Measurements from ENCODE around the gene HECTD2.
"Not testable (repeated sequence)": the region's sequence is repeated elsewhere in the genome, so short reads cannot be mapped to it uniquely, and the experiment has no call there.

The HECTD2 gene

DNA sequence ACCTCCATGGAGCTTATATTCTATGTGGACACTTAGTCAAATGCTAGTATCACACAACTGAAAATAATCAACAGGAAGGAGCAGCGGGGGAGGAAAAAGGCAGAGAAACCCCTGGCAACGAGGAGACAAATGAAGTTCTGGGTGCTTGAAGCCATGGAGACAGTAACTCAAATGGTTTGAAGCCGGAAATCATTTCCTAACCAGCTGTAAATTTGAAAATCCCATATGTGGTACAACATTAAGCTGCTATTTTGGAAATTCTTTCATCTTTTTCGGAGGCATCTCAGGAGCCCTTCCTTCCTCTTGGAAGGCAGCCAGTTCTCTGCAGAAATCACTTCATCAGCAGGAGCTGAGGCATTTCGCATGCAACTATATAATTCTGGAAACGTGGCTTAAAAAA, 131.3 kb downstream of the HECTD2 start:
- no peak for DNase-seq

GRCh38 chr10:91545384-91545783, 135.2 kb downstream of the HECTD2 start:
- no peak for DNase-seq

- no peak for DNase-seq
Observed at GRCh38 chr10:91545838-91546237, 135.7 kb downstream of the HECTD2 start.

GRCh38 chr10:91549262-91549661, 139.1 kb downstream of the HECTD2 start:
- DNase-seq: no peak

DNA sequence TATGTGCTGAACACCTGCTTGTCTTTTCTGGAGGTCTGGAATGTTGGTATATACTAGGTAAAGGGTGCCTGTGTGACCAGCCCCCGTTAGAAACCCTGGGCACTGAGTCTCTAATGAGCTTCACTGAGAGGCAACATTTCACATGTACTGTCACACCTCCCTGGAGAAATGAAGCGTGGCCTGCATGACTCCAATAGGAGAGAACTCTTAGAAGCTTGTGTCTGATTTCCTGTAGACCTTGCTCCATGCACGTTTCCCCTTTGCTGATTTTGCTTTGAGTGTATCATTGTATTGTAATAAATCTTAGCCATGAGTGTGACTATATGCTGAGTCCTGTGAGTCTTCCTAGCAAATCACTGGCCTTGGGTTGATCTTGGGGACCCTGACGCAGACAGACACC, 139.9 kb downstream of the HECTD2 start:
- no peak for DNase-seq

GRCh38 chr10:91551856-91552255, 141.7 kb downstream of the HECTD2 start:
- peak; percentile 8 for DNase-seq

- DNase-seq: no peak
Observed at GRCh38 chr10:91552274-91553095, 142.3 kb downstream of the HECTD2 start.

GRCh38 chr10:91555455-91555854, 145.3 kb downstream of the HECTD2 start:
- no peak for DNase-seq

DNA sequence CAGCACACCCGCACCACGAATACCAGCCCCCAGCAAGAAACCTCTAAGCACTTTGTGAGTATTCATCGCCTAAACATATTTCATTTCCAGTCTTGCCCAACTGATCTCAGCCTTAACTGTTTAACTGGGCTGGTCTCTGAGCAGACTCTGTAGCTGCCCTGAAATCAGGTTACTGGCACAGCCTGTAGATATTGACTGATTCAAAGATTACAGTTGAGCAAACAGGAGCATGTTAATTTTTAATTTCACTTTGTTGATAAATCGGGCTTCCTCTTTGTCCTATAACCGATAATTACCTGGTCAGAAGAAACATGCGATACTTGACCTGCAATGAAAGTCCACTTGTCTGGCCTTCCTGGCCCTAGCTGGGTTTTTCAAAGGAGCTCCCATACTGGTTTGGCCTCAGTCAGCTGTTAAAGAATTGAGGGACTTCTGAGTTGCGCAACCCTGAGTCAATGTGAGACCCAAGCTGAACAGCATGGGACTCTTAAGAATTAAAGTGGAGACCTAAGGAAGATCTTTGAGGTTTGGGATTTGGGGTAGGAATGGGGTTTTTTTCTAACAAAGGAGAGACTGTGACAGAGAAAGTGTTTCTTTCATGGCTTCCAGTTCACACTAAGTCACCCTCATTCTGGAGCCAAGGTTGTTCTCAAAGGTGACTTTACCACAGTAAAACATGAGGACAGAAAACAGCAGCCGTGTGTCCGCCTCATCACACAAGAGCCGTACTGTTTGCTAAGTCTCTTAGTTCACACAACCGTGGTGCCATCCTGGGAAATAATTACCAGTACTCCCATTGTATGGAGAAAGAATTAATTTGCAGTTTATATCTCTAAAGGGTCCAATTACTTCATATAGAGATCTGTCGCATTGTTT, 146.8 kb downstream of the HECTD2 start:
- DNase-seq: no peak

DNA sequence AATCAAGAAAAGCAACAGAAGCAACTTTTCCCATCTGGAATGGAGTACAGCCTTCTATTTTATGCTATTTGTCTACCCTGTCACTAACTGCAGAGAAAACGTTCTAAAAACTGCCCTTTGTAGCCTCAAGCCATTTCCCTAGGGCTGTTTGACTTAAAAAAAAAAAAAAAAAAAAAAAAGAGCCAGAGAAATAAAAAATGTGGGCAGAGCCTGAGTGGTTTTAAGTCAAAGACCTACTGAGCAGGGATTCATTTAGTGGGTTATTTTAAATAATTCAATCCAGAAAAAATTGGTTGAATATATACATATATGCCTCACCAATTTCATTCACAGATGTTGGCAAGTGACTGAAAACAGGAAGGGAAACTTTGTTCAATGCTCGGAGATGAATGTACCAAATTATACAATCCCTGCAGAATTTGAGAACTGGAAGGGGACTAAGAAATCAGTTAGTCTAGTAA, 147.5 kb downstream of the HECTD2 start:
- DNase-seq: no peak

DNA sequence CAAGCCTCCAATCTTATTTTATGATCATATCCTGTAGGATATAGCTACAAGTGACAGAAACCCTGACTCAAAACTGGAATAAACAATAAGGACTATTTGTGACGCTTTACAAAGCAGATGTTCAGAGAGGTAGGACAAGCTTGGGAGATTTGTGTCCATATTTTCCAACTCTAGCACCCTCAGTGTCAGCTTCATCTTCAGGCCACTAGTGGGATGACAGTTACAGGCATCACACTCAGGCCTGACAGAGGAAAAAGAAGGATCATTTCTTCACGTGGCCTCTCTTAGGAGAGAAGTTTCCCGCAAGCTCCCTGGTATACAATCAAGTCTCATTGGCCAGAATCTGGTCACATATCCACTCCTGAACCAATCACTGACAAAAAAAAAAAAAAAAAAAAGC, 148.3 kb downstream of the HECTD2 start:
- DNase-seq: no peak

- DNase-seq: no peak
Observed at GRCh38 chr10:91559169-91559568, 149.0 kb downstream of the HECTD2 start.

DNA sequence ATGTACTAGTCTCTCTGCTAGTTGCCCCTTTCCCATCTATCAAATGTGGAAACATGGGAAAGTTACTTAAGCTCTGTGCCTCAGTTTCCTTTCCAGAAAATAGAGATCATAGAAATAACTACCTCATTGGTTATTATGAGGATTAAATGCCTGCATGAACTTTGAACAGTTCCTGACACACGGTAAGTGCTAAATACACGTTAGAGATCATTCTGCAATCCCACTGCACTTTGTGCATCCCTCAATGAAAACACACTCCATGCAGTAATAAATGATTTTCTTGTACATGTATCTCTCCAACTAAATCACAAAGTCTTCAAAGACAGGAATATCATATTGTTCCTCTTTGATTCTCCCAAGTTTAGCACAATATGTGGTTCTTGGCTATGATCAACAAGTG, 149.6 kb downstream of the HECTD2 start:
- no peak for DNase-seq

DNA sequence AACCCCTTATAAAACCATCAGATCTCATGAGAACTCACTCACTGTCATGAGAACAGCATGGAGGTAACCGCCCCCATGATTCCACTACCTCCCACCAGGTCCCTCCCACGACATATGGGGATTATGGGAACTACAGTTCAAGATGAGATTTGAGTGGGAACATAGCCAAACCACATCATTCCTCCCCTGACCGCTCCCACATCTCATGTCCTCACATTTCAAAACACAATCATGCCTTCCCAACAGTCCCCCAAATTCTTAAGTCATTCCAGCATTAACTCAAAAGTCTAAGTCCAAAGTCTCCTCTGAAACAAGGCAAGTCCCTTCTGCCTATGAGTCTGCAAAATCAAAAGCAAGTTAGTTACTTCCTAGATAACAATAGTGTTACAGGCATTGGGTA, 150.7 kb downstream of the HECTD2 start:
- DNase-seq: not testable (repeated sequence)

- no peak for DNase-seq
Observed at GRCh38 chr10:91562839-91563581, 152.9 kb downstream of the HECTD2 start.

DNA sequence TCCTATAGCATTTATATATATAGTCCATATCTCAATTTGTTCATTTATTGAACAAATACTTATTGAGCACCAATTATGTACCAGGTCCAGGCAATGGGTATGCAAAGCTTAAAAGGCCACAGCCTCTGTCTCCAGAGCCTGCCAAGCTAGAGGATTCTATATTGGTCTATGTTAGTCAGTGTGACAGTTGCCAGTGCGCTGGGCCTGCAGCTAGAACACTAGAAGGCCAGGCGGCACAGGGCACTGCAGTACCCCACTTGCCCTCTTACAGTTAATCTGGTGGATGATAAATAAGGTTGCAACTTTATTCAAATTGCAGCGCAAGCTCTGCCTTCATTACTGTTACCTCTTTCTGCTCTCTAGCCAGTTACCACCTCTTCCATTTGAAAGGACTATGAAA, 153.9 kb downstream of the HECTD2 start:
- no peak for DNase-seq

Measured in NCI-H510A treated with DMSO at 0.1 percent for 48 hours (cell line).